Measurements from ENCODE around the gene GRIN3B. TPM values are rescaled to one million over a fixed set of nuclear protein-coding genes. Genes with fewer than 3 reads are reported as not detected.
"Not testable (repeated sequence)": the region's sequence is repeated elsewhere in the genome, so short reads cannot be mapped to it uniquely, and the experiment has no call there.

GRIN3B gene
- 0.81 TPM for total RNA-seq

- peak in 2 of 3 donors; percentile 70 to 75 for DNase-seq (ENCODE audit: low read depth in 2 of 3, low spot score in 2 of 3)
Observed at GRCh38 chr19:1000095-1000494, at the start of gene GRIN3B. TSS of gene GRIN3B (plus strand) at chr19:1000419. CDS start at chr19:1000438, 19 bp downstream.

- no peak for DNase-seq (ENCODE audit: low read depth in 2 of 3, low spot score in 2 of 3)
Observed at GRCh38 chr19:952049-952679, 48.1 kb upstream of the GRIN3B start.

- no peak for DNase-seq (ENCODE audit: low read depth in 2 of 3, low spot score in 2 of 3)
Observed at GRCh38 chr19:952680-953444, 47.4 kb upstream of the GRIN3B start.

GRCh38 chr19:953445-954271 is 46.6 kb upstream of the GRIN3B start:
- DNase-seq (ENCODE audit: low read depth in 2 of 3, low spot score in 2 of 3): no peak

GRCh38 chr19:954272-954671 is 45.9 kb upstream of the GRIN3B start:
- no peak for DNase-seq (ENCODE audit: low read depth in 2 of 3, low spot score in 2 of 3)

- DNase-seq (ENCODE audit: low read depth in 2 of 3, low spot score in 2 of 3): no peak
Observed at GRCh38 chr19:954672-955494, 45.3 kb upstream of the GRIN3B start.

- DNase-seq (ENCODE audit: low read depth in 2 of 3, low spot score in 2 of 3): no peak
Observed at GRCh38 chr19:955803-956765, 44.1 kb upstream of the GRIN3B start.

- DNase-seq (ENCODE audit: low read depth in 2 of 3, low spot score in 2 of 3): no peak
Observed at GRCh38 chr19:956766-957440, 43.3 kb upstream of the GRIN3B start.

GRCh38 chr19:957578-957977 is 42.6 kb upstream of the GRIN3B start:
- not testable (repeated sequence) for DNase-seq (ENCODE audit: low read depth in 2 of 3, low spot score in 2 of 3)

GRCh38 chr19:958967-959855 is 41.0 kb upstream of the GRIN3B start:
- DNase-seq (ENCODE audit: low read depth in 2 of 3, low spot score in 2 of 3): no peak

GRCh38 chr19:960020-960419 is 40.2 kb upstream of the GRIN3B start:
- DNase-seq (ENCODE audit: low read depth in 2 of 3, low spot score in 2 of 3): no peak

GRCh38 chr19:960601-960938 is 39.6 kb upstream of the GRIN3B start:
- DNase-seq (ENCODE audit: low read depth in 2 of 3, low spot score in 2 of 3): no peak

GRCh38 chr19:961866-962620 is 38.2 kb upstream of the GRIN3B start:
- DNase-seq (ENCODE audit: low read depth in 2 of 3, low spot score in 2 of 3): no peak

GRCh38 chr19:962683-963400 is 37.4 kb upstream of the GRIN3B start:
- DNase-seq (ENCODE audit: low read depth in 2 of 3, low spot score in 2 of 3): no peak

- no peak for DNase-seq (ENCODE audit: low read depth in 2 of 3, low spot score in 2 of 3)
Observed at GRCh38 chr19:963486-963951, 36.7 kb upstream of the GRIN3B start.

GRCh38 chr19:964116-964520 is 36.1 kb upstream of the GRIN3B start:
- DNase-seq (ENCODE audit: low read depth in 2 of 3, low spot score in 2 of 3): no peak
